ENCODE results near the gene SERPINE1. TPM values are rescaled to one million over a fixed set of nuclear protein-coding genes. Genes with fewer than 3 reads are reported as not detected.
"Not testable (repeated sequence)": the region's sequence is repeated elsewhere in the genome, so short reads cannot be mapped to it uniquely, and the experiment has no call there.

Gene SERPINE1
- polyA plus RNA-seq, 1 donor from 2014 or later = not detected

- Mint-ChIP-seq H3K4me1 (peaks cover 15 to 21% (median 17%) of the 10 kb centered on the region in 3 donors), H3K36me3 (no peaks in the 10 kb centered on the region), H3K27ac (peak overlapping the region; percentile 2 to 20 (median 10))
These were observed 784 bp upstream of the SERPINE1 start for GRCh38 chr7:101125989-101126650.

GRCh38 chr7:101127460-101128039 lies 646 bp downstream of the SERPINE1 start:
- Mint-ChIP-seq H3K4me3 (peak overlapping the region in 2 of 4 donors; percentile 52 to 69), H3K36me3 (no peaks in the 10 kb centered on the region), H3K9me3 (no peaks in the 10 kb centered on the region), H3K27ac (peak overlapping the region; percentile 2 to 57 (median 14)), H3K4me1 (peaks cover 13 to 15% (median 13%) of the 10 kb centered on the region in 3 donors), H3K27me3 (peaks cover 32% of the 10 kb centered on the region)

More at GRCh38 chr7:101125989-101126650, 784 bp upstream of the SERPINE1 start:
- H3K4me3 Mint-ChIP-seq = peak overlapping the region in 1 of 4 donors; percentile 73
- no peaks in the 10 kb centered on the region for H3K9me3 Mint-ChIP-seq
- peaks cover 32% of the 10 kb centered on the region for H3K27me3 Mint-ChIP-seq

GRCh38 chr7:101128040-101128834 lies 1.3 kb downstream of the SERPINE1 start:
- no peak overlapping the region for H3K4me3 Mint-ChIP-seq
- H3K9me3 Mint-ChIP-seq = no peaks in the 10 kb centered on the region
- peak overlapping the region in 1 of 3 donors; percentile 57 for H3K27ac Mint-ChIP-seq
- no peaks in the 10 kb centered on the region for H3K36me3 Mint-ChIP-seq
- peaks cover 34% of the 10 kb centered on the region for H3K27me3 Mint-ChIP-seq
- peaks cover 12 to 15% (median 13%) of the 10 kb centered on the region in 3 donors for H3K4me1 Mint-ChIP-seq

- no peaks in the 10 kb centered on the region for H3K9me3 Mint-ChIP-seq
- H3K4me1 Mint-ChIP-seq = peaks cover 12 to 15% (median 13%) of the 10 kb centered on the region in 3 donors
- H3K27ac Mint-ChIP-seq = peak overlapping the region in 1 of 3 donors; percentile 9
- no peaks in the 10 kb centered on the region for H3K36me3 Mint-ChIP-seq
- no peak overlapping the region for H3K4me3 Mint-ChIP-seq
- peaks cover 41% of the 10 kb centered on the region for H3K27me3 Mint-ChIP-seq
These were observed 2.8 kb downstream of the SERPINE1 start for GRCh38 chr7:101129603-101130117.

- H3K9me3 Mint-ChIP-seq, H3K36me3 Mint-ChIP-seq, H3K4me1 Mint-ChIP-seq, H3K4me3 Mint-ChIP-seq: not testable (repeated sequence)
- H3K27ac Mint-ChIP-seq = peak overlapping the region in 1 of 3 donors; percentile 43
- H3K27me3 Mint-ChIP-seq = peaks cover 42% of the 10 kb centered on the region
These were observed 6.0 kb downstream of the SERPINE1 start for GRCh38 chr7:101132626-101133600.

- no peak overlapping the region for H3K4me3 Mint-ChIP-seq
- peak overlapping the region in 1 of 3 donors; percentile 43 for H3K27ac Mint-ChIP-seq
- no peaks in the 10 kb centered on the region for H3K36me3 Mint-ChIP-seq
- H3K4me1 Mint-ChIP-seq = peaks cover 0 to 1% (median 0%) of the 10 kb centered on the region in 3 donors
- H3K9me3 Mint-ChIP-seq = no peaks in the 10 kb centered on the region
- peaks cover 38% of the 10 kb centered on the region for H3K27me3 Mint-ChIP-seq
These were observed 6.9 kb downstream of the SERPINE1 start for GRCh38 chr7:101133621-101134398.

GRCh38 chr7:101134399-101134980 lies 7.6 kb downstream of the SERPINE1 start:
- Mint-ChIP-seq H3K9me3 (no peaks in the 10 kb centered on the region), H3K27me3 (peaks cover 38% of the 10 kb centered on the region), H3K36me3 (no peaks in the 10 kb centered on the region), H3K27ac (no peak overlapping the region), H3K4me1 (peaks cover 0 to 1% (median 0%) of the 10 kb centered on the region in 3 donors), H3K4me3 (no peak overlapping the region)

GRCh38 chr7:101137651-101138212 lies 10.8 kb downstream of the SERPINE1 start:
- Mint-ChIP-seq H3K36me3 (no peaks in the 10 kb centered on the region), H3K9me3 (no peaks in the 10 kb centered on the region), H3K4me3 (peak overlapping the region in 1 of 4 donors; percentile 49), H3K27me3 (peaks cover 32% of the 10 kb centered on the region), H3K4me1 (peaks cover 0 to 2% (median 1%) of the 10 kb centered on the region in 3 donors), H3K27ac (peak overlapping the region in 1 of 3 donors; percentile 71)

GRCh38 chr7:101138213-101138870 lies 11.4 kb downstream of the SERPINE1 start:
- H3K9me3 Mint-ChIP-seq = no peaks in the 10 kb centered on the region
- H3K4me1 Mint-ChIP-seq = peaks cover 0 to 2% (median 1%) of the 10 kb centered on the region in 3 donors
- H3K27me3 Mint-ChIP-seq = peaks cover 28% of the 10 kb centered on the region
- H3K27ac Mint-ChIP-seq = peak overlapping the region in 2 of 3 donors; percentile 71 to 83
- no peaks in the 10 kb centered on the region for H3K36me3 Mint-ChIP-seq
- peak overlapping the region in 1 of 4 donors; percentile 49 for H3K4me3 Mint-ChIP-seq

GRCh38 chr7:101140339-101140699 lies 13.4 kb downstream of the SERPINE1 start:
- H3K36me3 Mint-ChIP-seq = no peaks in the 10 kb centered on the region
- no peak overlapping the region for H3K4me3 Mint-ChIP-seq
- H3K27me3 Mint-ChIP-seq = peaks cover 17% of the 10 kb centered on the region
- H3K27ac Mint-ChIP-seq = no peak overlapping the region
- H3K9me3 Mint-ChIP-seq = no peaks in the 10 kb centered on the region
- H3K4me1 Mint-ChIP-seq = peaks cover 0 to 4% (median 3%) of the 10 kb centered on the region in 3 donors

- Mint-ChIP-seq H3K27me3 (peaks cover 14% of the 10 kb centered on the region), H3K36me3 (no peaks in the 10 kb centered on the region), H3K9me3 (no peaks in the 10 kb centered on the region), H3K4me3 (no peak overlapping the region), H3K4me1 (peaks cover 0 to 4% (median 3%) of the 10 kb centered on the region in 3 donors), H3K27ac (no peak overlapping the region)
These were observed 14.0 kb downstream of the SERPINE1 start for GRCh38 chr7:101140746-101141382.

Measured in IgD-negative memory B cell (primary cell).